ENCODE results near the gene RXFP3.

DNA sequence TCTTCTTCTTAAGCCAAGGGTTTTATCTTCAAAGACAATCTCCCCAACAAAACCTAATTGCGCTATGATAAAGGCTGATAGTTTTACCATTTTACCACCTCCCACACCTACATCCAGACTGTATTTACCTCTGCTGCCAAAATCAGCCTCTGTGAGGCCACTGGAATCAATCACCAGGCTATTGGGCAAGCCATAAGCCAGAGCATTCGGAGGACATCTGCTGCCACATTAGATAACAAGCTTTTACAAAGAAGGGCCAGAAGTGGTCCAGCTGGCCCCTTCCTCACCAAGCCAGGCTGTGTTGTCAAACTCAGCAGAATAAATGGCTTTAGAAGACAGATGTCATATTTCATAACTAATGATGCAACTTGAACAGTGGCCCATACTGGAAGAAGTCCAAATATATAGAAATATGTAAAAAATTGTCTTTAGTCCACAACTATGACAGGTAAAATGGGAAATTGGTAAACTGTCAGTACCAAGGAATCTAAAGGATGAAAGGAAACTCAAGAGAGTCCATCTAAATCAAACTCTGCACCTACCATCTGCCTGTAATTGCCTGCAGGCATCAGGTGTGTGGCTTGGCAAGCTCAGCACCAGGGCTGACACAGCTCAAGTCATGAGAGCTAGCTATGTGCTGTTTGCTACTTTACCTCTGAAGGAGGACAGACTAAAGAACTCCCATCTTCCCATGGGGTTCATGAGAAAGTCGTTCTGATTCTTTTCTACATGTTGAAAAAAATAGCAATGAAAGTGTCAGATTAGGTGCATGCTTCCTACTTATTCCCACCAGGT lies 32.2 kb downstream of the RXFP3 start:
- TF ChIP-seq, protein P1, sequence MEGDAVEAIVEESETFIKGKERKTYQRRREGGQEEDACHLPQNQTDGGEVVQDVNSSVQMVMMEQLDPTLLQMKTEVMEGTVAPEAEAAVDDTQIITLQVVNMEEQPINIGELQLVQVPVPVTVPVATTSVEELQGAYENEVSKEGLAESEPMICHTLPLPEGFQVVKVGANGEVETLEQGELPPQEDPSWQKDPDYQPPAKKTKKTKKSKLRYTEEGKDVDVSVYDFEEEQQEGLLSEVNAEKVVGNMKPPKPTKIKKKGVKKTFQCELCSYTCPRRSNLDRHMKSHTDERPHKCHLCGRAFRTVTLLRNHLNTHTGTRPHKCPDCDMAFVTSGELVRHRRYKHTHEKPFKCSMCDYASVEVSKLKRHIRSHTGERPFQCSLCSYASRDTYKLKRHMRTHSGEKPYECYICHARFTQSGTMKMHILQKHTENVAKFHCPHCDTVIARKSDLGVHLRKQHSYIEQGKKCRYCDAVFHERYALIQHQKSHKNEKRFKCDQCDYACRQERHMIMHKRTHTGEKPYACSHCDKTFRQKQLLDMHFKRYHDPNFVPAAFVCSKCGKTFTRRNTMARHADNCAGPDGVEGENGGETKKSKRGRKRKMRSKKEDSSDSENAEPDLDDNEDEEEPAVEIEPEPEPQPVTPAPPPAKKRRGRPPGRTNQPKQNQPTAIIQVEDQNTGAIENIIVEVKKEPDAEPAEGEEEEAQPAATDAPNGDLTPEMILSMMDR (IDR thresholded peaks at IDR 0.05; ENCODE audit: low read length), result no peak
- TF ChIP-seq EZH2phosphoT487 (IDR thresholded peaks at IDR 0.05; ENCODE audit: low read length), result no peak
